GM19025 (cell line): ENCODE data around the gene JMY.
"Not testable (repeated sequence)": the region's sequence is repeated elsewhere in the genome, so short reads cannot be mapped to it uniquely, and the experiment has no call there.

Source experiments
- ATAC-seq: cut with Tn5 transposase; IDR thresholded peaks from one replicate; pipeline ENCODE4 v1.9.1; 2021; ENCODE audit warnings: mild to moderate bottlenecking, low read depth, moderate library complexity; ENCODE audit not compliant: unreplicated experiment

The JMY gene

DNA sequence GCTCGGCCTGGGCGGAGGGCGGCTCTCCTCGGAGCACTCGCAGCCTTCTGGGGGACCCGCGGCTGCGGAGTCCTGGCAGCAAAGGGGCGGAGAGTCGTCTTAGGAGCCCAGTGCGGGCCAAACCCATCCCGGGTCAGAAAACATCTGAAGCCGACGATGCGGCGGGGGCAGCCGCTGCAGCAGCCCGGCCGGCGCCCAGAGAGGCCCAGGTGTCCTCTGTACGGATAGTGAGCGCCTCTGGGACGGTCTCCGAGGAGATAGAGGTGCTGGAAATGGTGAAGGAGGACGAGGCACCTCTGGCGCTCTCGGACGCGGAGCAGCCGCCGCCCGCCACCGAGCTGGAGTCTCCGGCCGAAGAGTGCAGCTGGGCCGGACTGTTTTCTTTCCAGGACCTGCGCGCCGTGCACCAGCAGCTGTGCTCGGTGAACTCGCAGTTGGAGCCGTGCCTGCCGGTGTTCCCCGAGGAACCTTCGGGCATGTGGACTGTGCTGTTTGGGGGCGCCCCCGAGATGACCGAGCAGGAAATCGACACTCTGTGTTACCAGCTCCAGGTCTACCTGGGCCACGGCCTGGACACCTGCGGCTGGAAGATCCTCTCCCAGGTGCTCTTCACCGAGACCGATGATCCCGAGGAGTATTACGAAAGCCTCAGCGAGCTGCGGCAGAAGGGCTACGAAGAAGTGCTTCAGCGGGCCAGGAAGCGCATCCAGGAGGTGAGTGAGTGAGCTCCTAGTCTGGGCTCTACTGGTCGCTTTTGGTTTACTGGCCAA lies 1.2 kb downstream of the JMY start:
- ATAC-seq = peak; percentile 7

DNA sequence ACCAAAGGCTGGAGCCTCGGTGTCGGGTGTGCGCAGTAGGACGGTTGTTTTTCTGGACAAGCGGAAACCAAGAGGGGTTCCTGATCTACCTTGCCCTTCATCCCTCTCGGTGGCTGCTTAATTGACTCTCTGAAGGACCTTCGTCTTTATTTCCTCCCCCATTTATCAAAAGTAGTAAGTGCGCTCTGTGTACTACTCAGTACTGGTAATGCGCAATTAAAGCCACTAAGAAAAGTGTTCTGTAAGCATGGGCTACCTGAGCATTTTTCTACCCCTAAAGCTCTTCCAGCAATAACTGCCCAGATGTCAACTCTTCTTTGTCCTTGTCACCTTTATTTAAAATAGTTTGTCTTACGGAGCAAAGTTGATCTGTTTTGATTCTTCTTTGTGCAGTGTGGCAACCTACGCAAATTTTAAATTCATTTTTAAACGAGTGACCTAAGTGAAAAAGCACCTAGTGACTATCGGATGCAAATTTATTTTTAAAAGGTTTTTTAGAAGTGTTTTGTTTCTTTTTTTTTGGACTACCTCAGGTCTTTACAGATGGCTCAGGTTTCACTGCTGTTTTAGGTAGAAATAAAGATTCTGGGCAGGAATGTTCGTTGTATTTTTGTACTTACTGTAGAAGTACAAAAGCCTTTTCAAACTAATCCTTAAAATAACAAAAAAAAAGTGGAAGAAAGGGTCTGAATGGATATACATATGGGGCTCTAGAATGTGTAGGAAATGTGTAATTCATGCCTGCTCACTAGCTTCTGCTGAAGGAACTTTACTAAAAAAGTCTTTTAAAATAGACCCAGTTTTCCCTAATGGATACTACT lies 2.0 kb downstream of the JMY start:
- no peak for ATAC-seq

DNA sequence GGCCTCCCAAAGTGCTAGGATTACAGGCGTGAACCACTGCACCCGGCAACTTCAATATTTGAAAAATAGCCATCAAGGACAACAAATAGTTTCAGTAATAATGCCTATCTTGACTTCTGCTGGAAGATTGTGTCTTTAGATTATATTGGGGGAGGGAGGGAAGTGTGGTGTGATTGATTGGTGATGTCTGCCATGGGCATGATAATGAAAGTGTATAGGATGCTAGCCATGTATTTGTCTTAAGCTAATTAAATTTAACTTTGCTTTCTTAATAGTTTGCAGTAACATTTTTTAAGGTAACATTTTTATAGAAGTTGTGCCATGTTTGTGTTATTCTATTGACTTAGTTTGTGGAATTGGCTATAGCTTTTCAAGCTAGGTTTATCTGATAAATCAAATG lies 4.6 kb downstream of the JMY start:
- ATAC-seq = no peak

DNA sequence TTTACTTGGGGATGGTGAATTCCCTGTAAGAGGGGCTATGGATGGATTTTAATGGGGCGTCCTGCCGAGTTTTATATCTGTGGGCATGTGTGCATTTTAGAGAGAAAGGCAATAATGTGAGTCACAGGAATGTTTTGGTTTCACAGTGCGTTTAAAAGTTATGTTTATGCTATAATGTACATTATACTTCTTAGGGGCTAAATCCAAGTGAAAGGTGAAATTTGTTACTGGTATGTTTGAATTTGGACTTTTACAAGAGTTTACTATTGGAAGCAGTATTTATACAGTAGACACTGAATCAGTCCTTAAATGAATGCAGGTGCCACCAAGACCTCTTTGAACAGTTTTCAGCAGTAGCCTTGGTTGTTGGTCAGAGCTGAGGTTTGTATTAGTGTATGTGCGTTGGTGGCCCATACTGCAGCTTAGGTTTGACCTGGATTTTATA lies 5.6 kb downstream of the JMY start:
- no peak for ATAC-seq

DNA sequence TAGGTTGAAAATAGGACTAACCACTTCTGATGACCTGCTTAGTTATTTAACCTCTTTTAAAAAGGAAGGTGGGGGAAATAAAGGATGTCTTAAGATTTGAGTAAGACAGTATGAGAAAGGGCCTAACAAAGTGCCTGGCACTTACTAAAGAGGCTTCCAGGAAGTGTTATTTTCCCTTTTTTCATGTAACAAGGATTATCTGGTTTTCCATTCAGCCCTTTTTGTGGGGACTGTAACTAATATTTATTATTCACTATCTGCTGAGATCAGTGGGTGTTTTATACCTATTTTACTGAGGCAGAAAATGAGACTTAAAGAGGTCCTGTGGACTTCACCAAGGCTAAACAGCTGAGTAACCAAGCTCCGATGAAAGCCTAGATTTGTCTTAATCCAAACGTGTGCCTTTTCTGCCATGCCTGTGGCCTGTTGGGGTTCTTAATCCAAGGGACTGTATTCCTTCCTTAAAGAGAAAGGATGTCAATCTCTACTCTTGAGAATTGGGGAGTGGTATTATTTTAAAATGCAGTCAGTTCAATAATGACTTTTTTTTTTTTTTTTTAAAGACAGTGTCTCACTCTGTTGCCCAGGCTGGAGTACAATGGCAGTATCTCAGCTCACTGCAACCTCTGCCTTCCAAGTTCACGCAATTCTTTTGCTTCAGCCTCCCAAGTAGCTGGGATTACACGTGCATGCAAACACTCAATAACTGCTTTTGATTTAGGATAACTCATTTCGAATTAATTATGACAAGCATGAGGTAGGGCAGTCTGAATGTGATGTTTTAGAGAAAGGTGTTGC lies 6.5 kb downstream of the JMY start:
- no peak for ATAC-seq

DNA sequence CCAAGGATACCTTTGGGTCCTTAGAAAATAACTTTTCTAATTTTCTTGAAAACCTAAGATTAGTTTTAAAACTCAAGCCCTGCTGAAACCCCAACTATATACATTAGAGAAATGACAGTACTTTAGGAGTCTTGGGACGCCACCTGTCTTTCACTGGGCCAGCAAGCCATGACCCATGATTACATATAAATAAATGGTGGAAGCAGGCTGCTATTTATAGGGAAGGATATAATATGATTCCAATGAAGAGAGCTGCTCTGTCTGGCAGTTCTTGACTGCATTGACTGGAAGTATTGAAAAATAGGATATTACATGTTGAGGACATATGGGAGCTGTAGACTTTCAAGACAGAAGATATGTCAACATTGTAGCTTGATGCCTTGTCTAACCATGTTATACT lies 7.3 kb downstream of the JMY start:
- no peak for ATAC-seq

DNA sequence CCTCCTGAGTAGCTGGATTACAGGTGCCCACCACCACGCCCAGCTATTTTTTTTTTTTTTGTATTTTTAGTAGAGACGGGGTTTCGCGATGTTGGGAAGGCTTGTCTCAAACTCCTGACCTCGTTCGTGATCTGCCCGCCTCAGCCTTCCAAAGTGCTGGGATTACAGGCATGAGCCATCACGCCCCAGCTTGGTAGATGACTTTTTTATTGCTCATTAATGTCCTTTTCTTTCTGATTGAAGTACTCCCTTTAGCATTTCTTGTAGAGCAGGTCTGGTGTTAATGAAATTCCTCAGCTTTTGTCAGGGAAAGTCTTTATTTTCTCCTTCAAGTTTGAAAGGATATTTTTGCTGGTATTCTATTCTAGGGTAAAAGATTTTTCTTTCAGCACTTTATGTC lies 18.1 kb downstream of the JMY start:
- ATAC-seq = not testable (repeated sequence)

DNA sequence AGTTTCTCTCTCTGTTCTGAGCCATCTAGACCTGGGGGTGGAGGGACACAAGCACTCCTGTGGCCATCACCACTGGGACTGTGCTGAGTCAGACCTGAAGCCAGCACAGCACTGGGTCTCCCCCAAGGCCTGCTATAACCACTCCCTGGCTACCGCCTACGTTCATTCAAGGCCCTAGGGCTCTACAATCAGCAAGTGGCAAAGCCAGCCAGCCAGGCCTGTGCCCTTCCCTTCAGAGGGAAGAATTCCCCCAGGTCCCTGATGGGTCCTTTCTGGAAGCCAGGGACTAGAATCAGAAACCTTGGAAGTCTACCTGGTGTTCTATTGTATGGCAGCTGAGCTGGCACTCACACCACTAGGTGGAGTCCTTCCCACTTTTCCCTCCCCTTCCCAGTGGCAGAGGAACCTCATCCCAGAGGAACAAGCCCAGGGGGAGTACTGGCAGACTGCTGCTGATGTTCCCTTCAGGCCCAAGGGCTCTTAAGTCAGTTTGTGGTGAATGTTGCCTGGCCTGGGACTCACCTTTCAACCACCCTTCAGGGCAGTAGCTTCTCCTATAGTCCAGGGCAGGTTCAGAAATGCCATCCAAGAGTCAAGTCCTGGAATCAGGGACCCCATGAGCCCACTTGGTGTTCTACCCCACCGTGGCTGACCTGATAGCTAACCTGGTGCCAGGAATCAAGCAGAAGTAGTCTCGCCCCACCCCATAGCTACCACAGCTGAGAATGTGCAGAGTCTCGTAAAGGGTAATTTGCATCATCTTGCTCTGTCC lies 20.0 kb downstream of the JMY start:
- peak; percentile 82 for ATAC-seq

DNA sequence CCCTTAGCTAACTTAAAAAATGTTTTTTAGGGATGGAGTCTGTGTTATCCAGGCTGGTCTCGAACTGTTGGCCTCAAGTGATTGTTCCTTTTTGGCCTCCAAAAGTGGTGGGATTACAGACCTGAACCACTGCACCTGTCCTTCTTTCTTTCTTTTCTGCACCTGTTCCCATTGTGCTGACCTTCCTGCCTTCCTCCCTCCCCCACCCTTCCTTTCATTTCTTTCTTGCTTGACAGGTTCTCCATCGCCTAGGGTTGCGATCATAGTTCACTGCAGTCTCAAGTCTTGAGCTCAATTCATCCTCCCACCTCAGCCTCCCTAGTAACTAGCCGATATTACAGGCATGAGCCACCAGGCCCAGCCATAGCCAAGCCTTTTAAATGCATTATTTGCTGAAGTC lies 20.6 kb downstream of the JMY start:
- ATAC-seq = no peak

DNA sequence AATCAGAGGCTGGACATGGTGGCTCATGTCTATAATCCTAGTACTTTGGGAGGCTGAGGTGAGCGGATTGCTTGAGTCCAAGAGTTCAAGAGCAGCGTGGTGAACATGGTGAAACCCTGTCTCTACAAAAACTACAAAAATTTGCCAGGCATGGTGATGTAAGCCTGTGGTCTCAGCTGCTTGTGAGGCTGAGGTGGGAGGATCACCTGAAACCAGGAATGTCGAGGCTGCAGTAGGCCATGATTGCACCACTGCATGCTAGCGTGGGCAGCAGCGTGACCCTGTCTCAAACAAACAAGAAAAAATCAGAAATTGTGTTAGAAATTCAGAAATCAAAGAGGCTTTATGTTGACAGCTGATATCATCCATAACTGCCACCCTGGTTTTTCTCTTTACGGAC lies 21.4 kb downstream of the JMY start:
- no peak for ATAC-seq

DNA sequence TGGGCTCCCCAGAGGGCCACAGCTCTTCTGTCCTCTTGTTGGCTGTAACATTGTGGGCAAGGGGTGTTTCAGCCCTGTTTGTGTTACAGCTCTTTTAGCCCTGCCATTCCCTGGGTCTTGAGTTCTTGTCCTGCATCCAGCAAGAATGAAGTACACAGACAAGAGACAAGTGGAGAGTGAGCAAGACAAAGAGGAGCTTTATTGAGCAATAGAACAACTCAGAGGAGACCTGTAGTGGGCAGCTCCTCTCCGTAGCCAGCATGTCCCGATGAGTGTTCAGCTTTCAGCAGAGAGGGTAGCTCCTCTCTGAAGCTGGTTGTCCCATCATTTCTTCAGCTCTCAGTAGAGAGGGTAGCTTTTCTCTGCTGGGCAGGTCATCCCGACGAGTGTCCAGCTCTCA lies 22.9 kb downstream of the JMY start:
- ATAC-seq = no peak

DNA sequence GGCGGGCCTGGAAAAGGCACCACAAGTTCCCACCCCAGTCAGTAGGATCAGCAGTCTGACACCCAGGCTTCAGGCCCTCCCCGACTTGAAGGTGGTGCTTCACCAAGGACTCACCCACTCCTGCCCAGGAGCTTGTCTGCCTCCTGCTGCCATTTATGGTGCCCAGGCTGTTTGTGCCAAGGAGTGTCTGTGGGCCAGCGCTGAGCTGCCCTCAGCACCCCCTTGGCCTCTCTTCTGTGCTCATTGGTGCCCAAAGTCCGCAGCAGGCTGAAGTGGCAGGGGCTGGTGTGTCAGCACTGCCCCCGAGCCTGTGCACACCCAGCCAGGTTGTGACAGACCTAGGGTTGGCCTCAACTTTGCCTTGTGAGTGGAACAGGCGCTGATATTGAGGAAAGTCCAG lies 23.5 kb downstream of the JMY start:
- ATAC-seq = no peak

DNA sequence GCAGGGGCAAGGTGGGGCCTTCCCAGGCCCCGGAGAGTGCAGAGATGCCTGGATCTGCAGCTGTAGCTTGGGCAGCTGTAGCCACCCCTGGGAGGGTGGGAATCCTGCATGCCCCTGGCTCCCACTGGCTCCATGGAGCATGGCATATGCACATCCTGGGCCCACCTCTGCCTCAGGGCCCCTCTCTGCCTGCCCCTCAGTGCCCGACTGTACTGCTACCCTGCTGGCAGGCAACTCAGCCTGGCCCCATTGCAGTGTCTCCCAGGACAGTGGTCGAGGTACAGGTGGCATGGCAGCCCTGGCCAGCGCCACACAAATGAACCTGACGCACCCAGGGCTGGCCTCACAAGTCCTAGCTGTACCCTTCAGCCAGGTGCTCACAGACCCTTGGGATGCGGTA lies 23.9 kb downstream of the JMY start:
- no peak for ATAC-seq

DNA sequence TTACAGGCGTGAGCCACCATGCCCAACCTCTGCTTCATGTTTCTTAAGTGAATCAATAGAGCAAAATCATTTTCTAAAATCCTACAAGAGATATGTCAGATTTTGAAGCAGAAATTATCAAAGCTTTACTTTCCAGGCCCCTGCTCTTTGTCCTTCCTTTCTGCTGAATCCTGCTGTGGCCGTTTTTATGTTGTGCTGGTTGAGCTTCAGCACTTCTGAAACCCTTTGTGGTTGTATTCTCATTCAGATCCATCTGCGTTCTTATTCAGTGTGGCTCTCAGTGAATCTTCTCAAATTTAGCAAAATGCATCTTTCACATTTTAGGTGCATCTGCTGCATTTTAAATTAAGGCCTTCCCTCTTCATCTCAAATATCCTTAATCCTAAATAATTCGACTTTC lies 26.0 kb downstream of the JMY start:
- ATAC-seq = no peak

DNA sequence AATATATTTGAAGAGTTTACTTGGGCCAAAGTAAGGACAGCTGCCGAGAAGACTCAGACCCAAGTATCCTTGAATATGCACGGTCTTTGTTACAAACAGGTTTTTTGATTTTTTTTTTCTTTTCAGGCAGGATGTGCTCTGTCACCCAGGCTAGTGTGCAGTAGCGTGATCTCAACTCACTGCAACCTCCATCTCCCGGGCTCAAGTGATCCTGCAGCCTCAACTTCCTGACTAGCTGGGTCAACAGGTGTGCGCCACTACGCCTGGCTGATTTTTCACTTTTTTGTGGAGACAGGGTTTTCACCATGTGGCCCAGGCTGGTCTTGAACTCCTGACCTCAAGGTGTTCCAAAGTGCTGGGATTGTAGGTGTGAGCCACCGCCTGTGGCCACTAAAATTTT lies 27.4 kb downstream of the JMY start:
- ATAC-seq = no peak

DNA sequence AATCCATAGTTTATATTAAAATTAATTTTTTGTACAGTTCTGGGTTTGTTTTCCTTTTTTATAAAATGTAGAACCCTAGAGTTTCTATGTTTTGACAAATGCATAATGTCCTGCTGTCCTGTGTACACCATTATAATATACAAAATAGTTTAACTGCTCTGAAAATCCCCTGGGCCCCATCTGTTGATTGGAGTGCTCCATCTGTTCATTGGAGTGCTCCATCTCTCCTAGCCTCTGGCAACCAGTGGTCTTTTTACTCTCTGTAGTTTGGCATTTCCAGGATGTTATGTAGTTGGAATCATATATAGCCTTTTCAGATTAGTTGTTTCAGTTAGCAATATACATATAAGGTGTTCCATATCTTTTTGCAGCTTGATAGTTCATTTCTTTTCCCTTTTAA lies 31.2 kb downstream of the JMY start:
- ATAC-seq = no peak

DNA sequence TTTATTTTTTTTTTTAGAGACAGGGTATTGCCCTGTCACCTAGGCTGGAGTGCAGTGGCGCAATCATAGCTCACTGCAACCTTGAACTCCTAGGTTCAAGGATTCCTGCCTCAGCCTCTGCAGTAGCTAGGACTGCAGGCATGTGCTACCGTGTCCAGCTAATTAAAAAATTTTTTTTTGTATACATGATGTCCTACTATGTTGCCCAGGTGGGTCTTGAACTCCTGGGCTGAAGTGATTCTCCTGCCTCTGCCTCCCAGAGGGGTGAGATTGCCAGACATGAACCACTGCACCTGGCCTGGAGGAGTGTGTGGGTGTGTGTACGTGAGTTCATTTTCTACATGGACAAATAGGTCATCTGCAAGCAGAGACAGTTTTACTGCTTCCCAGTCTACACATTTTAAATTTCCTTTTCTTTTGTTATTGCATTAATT lies 33.8 kb downstream of the JMY start:
- ATAC-seq = no peak

DNA sequence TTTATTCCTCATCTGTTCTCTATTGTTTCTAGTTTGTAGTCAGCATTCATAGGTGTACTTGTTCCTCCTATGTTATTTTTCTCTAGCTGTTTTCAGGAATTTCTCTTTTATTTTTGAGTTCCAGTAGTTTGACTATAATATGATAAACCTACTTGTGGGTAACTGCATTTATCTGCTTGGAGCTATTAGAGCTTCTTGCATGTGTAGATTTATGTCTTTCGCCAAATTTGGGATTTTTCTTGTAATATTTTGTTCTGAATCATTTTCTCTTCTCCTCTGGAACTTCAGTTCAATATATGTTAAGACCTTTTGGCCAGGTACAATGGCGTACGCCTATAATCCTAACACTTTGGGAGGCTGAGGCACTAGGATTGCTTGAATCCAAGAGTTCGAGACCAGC lies 37.4 kb downstream of the JMY start:
- no peak for ATAC-seq

DNA sequence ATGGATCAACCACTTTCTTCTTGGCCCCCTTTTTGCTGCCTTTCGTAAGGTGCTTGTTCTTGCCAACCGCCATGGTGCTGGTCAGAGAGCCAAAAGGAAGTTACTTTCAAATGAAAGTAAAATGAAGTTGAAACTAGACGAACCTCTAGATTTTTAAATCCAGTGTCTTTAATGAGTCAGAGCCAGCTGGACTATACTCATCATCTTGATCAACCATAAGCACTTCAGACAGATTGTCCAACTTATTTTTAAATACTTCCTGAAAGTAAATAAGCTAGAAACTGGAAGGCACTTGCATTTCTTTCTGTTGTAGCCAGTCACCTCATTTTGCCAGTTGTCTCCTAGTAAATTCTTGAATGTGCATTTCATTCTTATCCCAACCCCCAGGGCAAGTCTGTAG lies 48.9 kb downstream of the JMY start:
- ATAC-seq = no peak

DNA sequence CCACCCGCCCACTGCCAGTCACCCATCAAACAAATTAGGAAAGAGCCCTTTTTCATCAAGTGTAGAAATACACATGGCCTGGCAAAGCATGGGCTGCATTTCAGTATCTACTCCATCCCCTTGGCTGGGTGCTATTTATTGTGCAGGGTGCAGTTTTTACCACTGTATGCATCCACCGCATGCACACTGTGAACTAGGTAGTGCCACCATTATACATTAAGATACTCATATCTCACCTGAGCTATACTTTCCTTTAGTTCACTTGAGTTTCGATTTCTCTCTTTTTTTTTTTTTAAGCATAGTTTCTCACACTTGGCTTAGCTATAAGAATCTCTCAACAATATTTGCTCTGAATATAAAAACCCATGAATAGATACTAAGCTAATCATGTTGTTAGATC lies 49.4 kb downstream of the JMY start:
- ATAC-seq = no peak
